H54 (cell line): ENCODE measurements around the gene ELMO1.

Source experiments
- DNase-seq: peaks from one replicate; pipeline ENCODE4 v3.0.0; 2011; ENCODE audit warnings: low spot score, mixed read lengths; ENCODE audit not compliant: insufficient read length
- FAIRE-seq: peaks from 3 replicates; lab custom pipeline; 2011; peaks lifted over from hg19 to GRCh38; lab: Jason Lieb, UNC
- POLR2A ChIP-seq: IDR thresholded peaks from 2 replicates; pipeline ENCODE4 v1.6.1; 2011; ENCODE audit warnings: low read depth, mild to moderate bottlenecking, low read length

The ELMO1 gene

DNA sequence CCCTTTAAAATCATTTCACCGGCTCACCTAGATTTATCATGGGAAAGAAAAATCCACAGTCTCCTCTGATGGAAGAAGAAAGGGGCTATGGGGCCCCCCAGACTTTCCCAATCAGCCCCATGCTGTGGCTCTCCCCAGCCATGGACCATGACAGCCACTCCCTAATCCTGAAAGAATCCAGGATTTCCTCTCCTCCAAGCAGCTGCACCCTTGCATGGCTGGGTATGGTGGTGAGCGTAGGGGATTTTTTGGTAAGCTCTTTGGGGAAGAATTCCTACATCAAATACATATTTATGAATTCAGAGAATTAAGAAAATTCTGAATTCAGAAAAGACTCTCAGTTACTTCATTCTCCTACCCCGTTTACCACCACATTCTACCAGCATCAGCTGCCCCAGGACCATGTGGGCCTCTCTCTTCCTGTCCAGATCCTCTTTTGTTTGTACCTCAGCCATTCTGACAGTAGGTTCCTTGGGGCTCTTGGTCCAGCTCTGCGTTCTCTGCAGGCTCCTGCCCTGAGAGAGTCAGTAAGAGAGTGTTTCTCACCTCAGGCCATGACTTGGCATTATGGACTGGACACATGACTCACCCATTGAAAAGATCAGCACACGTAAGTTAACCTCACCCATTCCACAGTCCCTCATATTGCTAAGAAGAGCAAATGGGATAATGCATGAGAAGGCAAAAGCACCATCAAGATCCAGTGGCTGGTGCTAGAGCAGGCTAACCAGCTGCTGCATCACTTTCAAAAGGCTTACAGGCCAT, 337.8 kb downstream of the ELMO1 start:
- no peak for TF ChIP-seq POLR2A
- FAIRE-seq (no peak), DNase-seq (no peak)

DNA sequence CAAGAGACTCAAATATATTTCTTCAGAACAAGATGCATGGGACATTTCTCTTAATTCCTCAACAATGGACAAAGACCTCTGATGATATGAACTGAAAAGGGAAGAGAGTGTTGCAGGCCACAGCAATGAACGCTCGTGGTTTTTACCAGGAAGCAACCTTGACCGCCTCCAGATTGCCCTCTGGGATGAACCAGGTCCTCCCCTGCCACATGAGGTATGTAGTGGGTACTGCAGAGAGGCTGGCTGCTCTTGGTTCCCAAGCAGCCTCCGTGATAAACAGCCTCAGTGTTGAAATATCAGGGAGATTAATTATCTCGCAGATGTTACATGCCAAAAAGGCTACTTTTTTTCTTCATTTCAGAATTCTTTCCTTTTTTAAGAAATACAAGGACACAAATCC, 338.8 kb downstream of the ELMO1 start:
- no peak for TF ChIP-seq POLR2A
- FAIRE-seq = no peak
- no peak for DNase-seq

GRCh38 chr7:37109016-37109683, 339.5 kb downstream of the ELMO1 start:
- FAIRE-seq = no peak
- no peak for TF ChIP-seq POLR2A
- no peak for DNase-seq

- no peak for FAIRE-seq
- no peak for DNase-seq
- no peak for TF ChIP-seq POLR2A
Observed at GRCh38 chr7:37108615-37109014, 340.0 kb downstream of the ELMO1 start.

DNA sequence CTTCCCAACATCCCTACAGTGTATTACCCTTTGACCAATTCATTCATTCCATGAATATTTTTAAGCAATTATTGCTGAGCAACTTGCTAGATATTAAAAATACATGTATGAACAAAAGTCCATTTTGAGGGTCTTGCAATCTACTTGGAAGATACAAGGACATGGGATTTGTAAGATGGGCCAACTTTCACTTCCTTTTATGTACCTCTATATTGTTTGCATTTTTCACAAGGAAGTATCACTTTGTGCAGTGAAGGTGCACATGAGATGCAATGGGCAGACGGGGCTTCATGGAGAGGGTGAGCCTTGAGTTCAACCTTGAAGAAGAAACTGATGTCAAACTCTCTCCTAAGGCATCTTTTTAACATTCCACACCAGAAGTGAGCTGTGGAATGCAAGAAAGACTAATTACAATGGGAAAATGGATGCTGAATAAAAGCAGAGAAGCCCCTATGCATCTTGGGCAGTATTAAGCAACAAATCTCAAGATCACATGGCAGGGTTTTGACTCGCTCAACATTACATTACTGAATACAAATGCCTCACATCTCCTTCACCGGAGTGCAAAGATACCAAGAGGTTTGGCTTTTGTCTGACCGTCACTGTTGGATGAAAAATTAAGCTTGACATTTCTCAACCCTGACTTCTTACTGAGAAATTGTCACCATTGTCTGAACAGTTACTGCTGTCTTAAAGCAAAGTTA, 341.5 kb downstream of the ELMO1 start:
- FAIRE-seq = no peak

GRCh38 chr7:37105762-37106161, 342.9 kb downstream of the ELMO1 start:
- TF ChIP-seq POLR2A = no peak
- FAIRE-seq (no peak), DNase-seq (no peak)

More for the DNA sequence above, 341.5 kb downstream of the ELMO1 start:
- TF ChIP-seq POLR2A = no peak
- no peak for DNase-seq

DNA sequence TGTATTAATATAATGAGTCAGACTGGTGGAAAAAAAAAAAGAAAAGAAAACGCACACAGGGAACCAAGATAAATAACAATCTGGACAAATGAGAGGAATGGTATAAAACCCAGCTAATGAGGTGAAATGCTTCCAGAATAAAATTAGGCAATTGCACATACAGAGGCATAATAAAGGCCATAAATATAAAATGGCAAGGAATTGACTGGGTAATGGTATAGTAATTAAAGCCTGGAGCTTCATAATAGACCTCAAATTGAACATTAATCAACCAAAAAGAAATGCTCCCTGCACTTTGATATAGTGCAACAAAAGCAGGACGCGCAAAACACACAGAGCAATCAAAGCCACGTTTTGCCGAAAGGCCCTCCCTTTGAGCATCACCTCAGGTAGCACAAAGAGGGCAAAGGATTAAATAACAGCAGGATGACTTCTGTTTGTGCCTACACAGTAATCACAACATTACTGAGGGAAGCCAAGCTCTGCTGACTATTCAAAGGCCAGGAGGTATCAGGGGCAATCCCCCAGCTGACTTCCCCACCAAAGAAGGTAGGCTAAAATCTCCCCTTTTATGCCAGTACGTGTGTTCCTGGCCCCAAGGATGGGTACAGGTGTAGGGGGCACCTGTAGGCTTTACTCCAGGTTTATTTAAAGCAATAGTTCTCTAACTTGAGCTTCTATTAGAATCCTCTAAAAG, 343.7 kb downstream of the ELMO1 start:
- no peak for TF ChIP-seq POLR2A
- FAIRE-seq (no peak), DNase-seq (no peak)

GRCh38 chr7:37102518-37103137, 346.0 kb downstream of the ELMO1 start:
- TF ChIP-seq POLR2A = no peak
- FAIRE-seq (no peak), DNase-seq (no peak)

DNA sequence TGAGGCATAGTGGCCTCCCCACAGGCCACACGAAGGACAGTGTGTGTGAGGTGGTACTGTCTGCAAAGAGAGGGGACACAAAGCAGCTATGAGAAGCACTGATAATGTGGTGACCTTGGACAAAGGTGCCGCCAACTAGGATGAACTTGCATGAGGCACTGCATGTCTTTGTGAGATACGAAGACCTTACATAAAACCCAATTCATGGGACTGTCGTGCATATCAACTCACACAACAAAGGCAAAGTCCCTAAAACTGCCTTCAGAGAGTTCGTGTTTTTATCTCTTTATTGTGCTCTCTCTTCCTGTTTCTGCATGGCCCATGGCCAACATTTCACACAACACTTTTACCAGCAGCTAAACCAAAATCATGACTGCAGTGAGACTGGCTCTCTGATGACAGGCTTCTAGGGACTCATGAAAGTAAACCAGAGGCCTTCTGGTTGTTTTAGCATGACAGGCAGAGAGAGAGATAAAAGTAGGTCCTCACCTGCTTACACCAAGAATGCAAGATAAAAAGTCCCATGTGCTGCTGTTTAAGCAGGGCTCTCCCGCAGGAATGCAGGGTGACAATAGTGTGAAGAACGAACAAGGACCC, 347.8 kb downstream of the ELMO1 start:
- TF ChIP-seq POLR2A = no peak
- no peak for FAIRE-seq
- no peak for DNase-seq

DNA sequence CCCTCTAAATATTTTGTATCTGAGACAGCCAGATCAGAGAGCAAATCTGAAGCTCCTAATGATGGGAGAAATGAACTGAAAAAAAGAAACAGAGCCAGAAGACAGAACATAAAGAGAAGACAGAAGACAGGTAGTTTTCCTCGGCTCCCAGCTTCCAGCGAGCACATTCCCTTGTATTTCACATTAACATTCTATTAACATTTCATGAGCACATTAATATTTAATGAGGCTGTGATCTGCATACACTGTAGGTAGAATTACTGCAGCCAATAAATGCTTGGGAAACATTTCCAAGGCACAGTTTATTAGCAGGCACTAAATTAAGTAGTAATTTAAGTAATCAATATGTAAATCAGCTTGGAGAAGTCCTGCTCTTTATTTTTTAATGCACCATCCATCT, 349.9 kb downstream of the ELMO1 start:
- FAIRE-seq = no peak
- DNase-seq = no peak
- TF ChIP-seq POLR2A = no peak

DNA sequence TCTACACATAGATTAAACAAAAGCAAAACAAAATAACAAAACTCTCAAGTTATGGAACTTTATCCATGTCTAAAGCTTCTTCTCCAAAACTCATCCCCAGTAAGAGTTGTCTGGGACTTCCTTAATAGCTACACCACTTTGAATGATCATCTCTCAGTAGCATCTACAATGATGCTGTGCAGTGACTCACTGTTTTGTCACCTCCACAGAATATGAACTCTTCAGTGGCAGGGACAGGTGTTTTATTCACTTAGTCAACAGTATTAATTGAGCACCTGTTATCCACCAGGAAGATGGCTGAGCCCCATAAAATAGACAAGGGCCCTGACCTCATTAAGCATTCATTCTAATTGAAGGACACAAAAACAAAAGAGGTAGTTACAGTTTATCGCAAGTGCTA, 350.7 kb downstream of the ELMO1 start:
- TF ChIP-seq POLR2A = no peak
- FAIRE-seq = no peak
- DNase-seq = no peak

DNA sequence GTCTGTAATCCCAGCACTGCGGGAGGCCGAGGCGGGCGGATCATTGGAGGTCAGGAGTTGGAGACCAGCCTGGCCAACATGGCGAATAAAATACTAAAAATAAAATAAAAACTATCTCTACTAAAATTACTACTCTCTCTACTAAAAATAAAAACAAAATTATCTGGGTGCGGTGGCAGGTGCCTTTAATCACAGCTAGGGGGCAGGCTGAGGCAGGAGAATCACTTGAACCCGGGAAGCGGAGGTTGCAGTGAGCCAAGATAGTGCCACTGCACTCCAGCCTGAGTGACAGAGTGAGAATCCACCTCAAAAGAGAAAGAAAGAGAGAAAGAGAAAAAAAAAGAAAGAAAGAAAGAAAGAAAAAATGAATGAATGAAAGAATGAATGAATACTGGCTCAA, 351.4 kb downstream of the ELMO1 start:
- no peak for FAIRE-seq
- no peak for DNase-seq
- no peak for TF ChIP-seq POLR2A

GRCh38 chr7:37096341-37096740, 352.3 kb downstream of the ELMO1 start:
- FAIRE-seq (no peak), DNase-seq (no peak)
- TF ChIP-seq POLR2A = no peak
